HL-60 (cell line): ENCODE measurements around the gene SLC15A1.

Source experiments
- DNase-seq, 2 experiments: peaks; one replicate each; pipeline ENCODE4 v3.0.0-alpha.2; 2010 to 2020; ENCODE audit warnings: low read depth in 1 of 2, low spot score in 1 of 2
- H3K27ac ChIP-seq: fragments of 250-450 bp; sonication (Bioruptor Pico); replicated peaks from 2 replicates; pipeline ENCODE4 v1.5.1; 2020; ENCODE audit warnings: mild to moderate bottlenecking, moderate library complexity
- H3K27me3 ChIP-seq: fragments of 250-450 bp; sonication (Bioruptor Pico); 2 replicates; pipeline ENCODE4 v1.5.1; 2021; ENCODE audit warnings: mild to moderate bottlenecking, moderate library complexity; ENCODE audit not compliant: insufficient read depth, poor library complexity, severe bottlenecking
- H3K4me3 ChIP-seq: replicated peaks from 2 replicates; pipeline ENCODE4 v1.5.1; 2011; ENCODE audit warnings: mild to moderate bottlenecking, control low read depth, low read length; ENCODE audit not compliant: insufficient read depth
- GABPA ChIP-seq: IDR thresholded peaks from 2 replicates; pipeline ENCODE4 v1.6.1; 2012; ENCODE audit warnings: low read depth
- POLR2AphosphoS5 ChIP-seq: IDR thresholded peaks from 2 replicates; pipeline ENCODE4 v1.6.1; 2012; ENCODE audit warnings: low read depth
- SPI1 ChIP-seq: IDR thresholded peaks from 2 replicates; pipeline ENCODE4 v1.6.1; 2012; ENCODE audit warnings: low read depth, mild to moderate bottlenecking, borderline replicate concordance
- TF ChIP-seq, protein P1 (sequence below): IDR thresholded peaks from 2 replicates; pipeline ENCODE4 v1.6.1; 2012; ENCODE audit warnings: low read depth; ENCODE audit not compliant: insufficient replicate concordance
- TF ChIP-seq, protein P2 (sequence below): IDR thresholded peaks from one replicate; pipeline ENCODE4 v1.5.1; 2011; ENCODE audit warnings: low read length, control low read depth, inconsistent platforms; ENCODE audit not compliant: insufficient read depth

Gene SLC15A1

DNA sequence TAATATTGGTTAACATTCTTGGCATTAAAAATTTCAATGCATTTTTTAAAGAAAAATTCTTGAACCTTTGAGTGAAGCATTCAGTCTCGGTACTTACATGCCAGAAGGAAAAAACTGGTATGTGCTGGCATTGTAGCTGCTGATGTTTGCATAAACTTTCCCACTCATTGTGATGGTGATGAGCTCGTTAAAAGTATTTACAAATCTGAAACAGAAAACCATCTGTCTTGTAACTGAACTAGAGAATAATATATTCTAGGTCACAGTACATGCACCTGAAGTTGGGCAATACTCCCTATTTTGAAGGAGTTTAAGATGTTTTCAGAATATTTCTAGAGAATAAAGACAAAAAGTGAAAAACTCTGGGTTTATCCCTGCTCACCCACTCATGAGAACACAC is 64.1 kb downstream of the SLC15A1 start:
- Histone ChIP-seq H3K27me3 (peaks cover 2% of the 10 kb centered on the region), H3K4me3 (no peak overlapping the region), H3K27ac (no peak overlapping the region)
- DNase-seq = no peak
- TF ChIP-seq GABPA = no peak

DNA sequence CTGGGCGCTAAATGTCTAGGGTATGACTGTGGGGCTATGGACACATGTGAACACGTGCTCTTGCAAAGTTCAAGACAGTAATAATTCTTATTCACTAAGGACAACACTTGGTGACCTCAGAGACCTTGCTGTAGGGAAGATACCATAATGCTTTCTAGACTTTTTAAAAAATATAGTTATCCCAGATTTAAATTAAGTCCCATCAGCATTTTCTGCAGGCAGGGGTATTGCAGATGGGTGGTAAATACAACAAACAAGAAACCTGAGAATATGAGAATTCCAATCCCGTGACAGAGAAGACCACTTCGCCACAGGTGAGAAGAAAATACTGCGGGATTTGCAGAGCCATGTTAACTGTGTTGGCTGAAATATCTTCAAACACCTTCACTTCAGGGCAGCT is 65.2 kb downstream of the SLC15A1 start:
- DNase-seq = no peak
- TF ChIP-seq, protein P1, sequence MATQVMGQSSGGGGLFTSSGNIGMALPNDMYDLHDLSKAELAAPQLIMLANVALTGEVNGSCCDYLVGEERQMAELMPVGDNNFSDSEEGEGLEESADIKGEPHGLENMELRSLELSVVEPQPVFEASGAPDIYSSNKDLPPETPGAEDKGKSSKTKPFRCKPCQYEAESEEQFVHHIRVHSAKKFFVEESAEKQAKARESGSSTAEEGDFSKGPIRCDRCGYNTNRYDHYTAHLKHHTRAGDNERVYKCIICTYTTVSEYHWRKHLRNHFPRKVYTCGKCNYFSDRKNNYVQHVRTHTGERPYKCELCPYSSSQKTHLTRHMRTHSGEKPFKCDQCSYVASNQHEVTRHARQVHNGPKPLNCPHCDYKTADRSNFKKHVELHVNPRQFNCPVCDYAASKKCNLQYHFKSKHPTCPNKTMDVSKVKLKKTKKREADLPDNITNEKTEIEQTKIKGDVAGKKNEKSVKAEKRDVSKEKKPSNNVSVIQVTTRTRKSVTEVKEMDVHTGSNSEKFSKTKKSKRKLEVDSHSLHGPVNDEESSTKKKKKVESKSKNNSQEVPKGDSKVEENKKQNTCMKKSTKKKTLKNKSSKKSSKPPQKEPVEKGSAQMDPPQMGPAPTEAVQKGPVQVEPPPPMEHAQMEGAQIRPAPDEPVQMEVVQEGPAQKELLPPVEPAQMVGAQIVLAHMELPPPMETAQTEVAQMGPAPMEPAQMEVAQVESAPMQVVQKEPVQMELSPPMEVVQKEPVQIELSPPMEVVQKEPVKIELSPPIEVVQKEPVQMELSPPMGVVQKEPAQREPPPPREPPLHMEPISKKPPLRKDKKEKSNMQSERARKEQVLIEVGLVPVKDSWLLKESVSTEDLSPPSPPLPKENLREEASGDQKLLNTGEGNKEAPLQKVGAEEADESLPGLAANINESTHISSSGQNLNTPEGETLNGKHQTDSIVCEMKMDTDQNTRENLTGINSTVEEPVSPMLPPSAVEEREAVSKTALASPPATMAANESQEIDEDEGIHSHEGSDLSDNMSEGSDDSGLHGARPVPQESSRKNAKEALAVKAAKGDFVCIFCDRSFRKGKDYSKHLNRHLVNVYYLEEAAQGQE = no peak
- no peak for TF ChIP-seq GABPA
- TF ChIP-seq, protein P2, sequence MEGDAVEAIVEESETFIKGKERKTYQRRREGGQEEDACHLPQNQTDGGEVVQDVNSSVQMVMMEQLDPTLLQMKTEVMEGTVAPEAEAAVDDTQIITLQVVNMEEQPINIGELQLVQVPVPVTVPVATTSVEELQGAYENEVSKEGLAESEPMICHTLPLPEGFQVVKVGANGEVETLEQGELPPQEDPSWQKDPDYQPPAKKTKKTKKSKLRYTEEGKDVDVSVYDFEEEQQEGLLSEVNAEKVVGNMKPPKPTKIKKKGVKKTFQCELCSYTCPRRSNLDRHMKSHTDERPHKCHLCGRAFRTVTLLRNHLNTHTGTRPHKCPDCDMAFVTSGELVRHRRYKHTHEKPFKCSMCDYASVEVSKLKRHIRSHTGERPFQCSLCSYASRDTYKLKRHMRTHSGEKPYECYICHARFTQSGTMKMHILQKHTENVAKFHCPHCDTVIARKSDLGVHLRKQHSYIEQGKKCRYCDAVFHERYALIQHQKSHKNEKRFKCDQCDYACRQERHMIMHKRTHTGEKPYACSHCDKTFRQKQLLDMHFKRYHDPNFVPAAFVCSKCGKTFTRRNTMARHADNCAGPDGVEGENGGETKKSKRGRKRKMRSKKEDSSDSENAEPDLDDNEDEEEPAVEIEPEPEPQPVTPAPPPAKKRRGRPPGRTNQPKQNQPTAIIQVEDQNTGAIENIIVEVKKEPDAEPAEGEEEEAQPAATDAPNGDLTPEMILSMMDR = no peak
- H3K4me3 ChIP-seq = no peak overlapping the region
- peaks cover 2% of the 10 kb centered on the region for H3K27me3 ChIP-seq
- H3K27ac ChIP-seq = no peak overlapping the region

DNA sequence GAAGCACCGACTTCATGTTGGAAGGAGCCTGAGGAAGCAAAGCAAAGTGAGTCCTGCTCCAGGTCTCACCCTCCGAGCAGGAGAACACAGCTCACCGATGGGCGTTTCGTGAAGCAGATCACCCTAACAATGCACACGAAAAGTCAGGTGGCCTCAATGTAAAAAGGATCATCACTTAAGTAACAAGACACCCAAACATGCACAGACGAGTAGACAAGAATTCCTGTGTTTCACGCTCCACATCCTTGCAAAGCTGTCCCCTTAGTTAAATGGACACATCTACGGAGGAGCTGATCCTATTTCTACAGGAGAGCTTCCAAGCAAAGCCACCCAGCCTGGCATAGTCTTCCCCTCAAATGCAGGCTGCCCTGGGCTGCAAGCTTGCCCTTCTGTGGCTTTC is 66.2 kb downstream of the SLC15A1 start:
- Histone ChIP-seq H3K4me3 (no peak overlapping the region), H3K27me3 (peaks cover 2% of the 10 kb centered on the region), H3K27ac (no peak overlapping the region)
- no peak for TF ChIP-seq GABPA
- TF ChIP-seq SPI1 = no peak
- TF ChIP-seq, protein P1 = no peak
- TF ChIP-seq, protein P2 = no peak
- no peak for TF ChIP-seq POLR2AphosphoS5
- no peak for DNase-seq

DNA sequence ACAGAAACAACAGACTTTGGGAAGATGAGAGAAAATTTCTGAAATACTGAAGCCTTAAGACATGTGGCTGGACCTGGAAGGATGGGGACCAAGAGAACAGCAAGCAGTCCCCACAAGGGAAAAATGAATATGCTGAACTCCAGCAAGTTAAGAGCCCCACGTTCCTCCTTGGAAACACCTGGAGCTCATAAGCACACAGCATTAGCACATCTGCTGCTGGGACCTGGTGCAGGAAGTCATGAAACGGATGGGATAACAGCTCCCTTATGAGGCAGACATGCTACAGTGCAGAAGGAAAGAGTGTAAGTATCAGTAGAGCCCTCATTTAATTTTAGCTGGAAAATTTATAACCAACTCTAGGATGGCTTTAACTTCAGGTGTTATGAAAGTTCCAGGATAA is 67.3 kb downstream of the SLC15A1 start:
- Histone ChIP-seq H3K27me3 (peaks cover 2% of the 10 kb centered on the region), H3K4me3 (no peak overlapping the region), H3K27ac (no peak overlapping the region)
- TF ChIP-seq, protein P1 = no peak
- TF ChIP-seq, protein P2 = no peak
- no peak for TF ChIP-seq GABPA
- no peak for TF ChIP-seq SPI1
- no peak for TF ChIP-seq POLR2AphosphoS5
- no peak for DNase-seq
